ENCODE results near the gene CNOT6.

The CNOT6 gene

GRCh38 chr5:180467989-180468731 lies 26.0 kb upstream of the CNOT6 start:
- no peak for DNase-seq (ENCODE audit: low read depth)
- no peak for TF ChIP-seq CTCF (IDR thresholded peaks at IDR 0.05; ENCODE audit: low read depth, low read length, missing control alignments)
- no peak overlapping the region for H3K4me3 ChIP-seq (ENCODE audit: low read depth, low read length)

GRCh38 chr5:180468732-180469585 lies 25.2 kb upstream of the CNOT6 start:
- no peak for TF ChIP-seq CTCF (IDR thresholded peaks at IDR 0.05; ENCODE audit: low read depth, low read length, missing control alignments)
- H3K4me3 ChIP-seq (ENCODE audit: low read depth, low read length): no peak overlapping the region
- DNase-seq (ENCODE audit: low read depth): no peak

- H3K4me3 ChIP-seq (ENCODE audit: low read depth, low read length): no peak overlapping the region
- no peak for TF ChIP-seq CTCF (IDR thresholded peaks at IDR 0.05; ENCODE audit: low read depth, low read length, missing control alignments)
- DNase-seq (ENCODE audit: low read depth): no peak
Measured at GRCh38 chr5:180469586-180469865, 24.7 kb upstream of the CNOT6 start.

- no peak overlapping the region for H3K4me3 ChIP-seq (ENCODE audit: low read depth, low read length)
- no peak for TF ChIP-seq CTCF (IDR thresholded peaks at IDR 0.05; ENCODE audit: low read depth, low read length, missing control alignments)
- DNase-seq (ENCODE audit: low read depth): no peak
Measured at GRCh38 chr5:180469866-180470265, 24.3 kb upstream of the CNOT6 start.

- no peak overlapping the region for H3K4me3 ChIP-seq (ENCODE audit: low read depth, low read length)
- no peak for TF ChIP-seq CTCF (IDR thresholded peaks at IDR 0.05; ENCODE audit: low read depth, low read length, missing control alignments)
- DNase-seq (ENCODE audit: low read depth): no peak
Measured at GRCh38 chr5:180470361-180470760, 23.8 kb upstream of the CNOT6 start.

GRCh38 chr5:180470966-180471582 lies 23.1 kb upstream of the CNOT6 start:
- TF ChIP-seq CTCF (IDR thresholded peaks at IDR 0.05; ENCODE audit: low read depth, low read length, missing control alignments): peak; percentile 90
- H3K4me3 ChIP-seq (ENCODE audit: low read depth, low read length): no peak overlapping the region
- DNase-seq (ENCODE audit: low read depth): peak; percentile 21

All from GM12864 (cell line).